Fibroblast of skin of right quadriceps (primary cell): ENCODE results near the gene ATAD3B.
"Not testable (repeated sequence)": the region's sequence is repeated elsewhere in the genome, so short reads cannot be mapped to it uniquely, and the experiment has no call there.

ENCODE experiments used
- DNase-seq: peaks from one replicate; pipeline ENCODE4 v3.0.0-alpha.2; 2013

The ATAD3B gene

DNA sequence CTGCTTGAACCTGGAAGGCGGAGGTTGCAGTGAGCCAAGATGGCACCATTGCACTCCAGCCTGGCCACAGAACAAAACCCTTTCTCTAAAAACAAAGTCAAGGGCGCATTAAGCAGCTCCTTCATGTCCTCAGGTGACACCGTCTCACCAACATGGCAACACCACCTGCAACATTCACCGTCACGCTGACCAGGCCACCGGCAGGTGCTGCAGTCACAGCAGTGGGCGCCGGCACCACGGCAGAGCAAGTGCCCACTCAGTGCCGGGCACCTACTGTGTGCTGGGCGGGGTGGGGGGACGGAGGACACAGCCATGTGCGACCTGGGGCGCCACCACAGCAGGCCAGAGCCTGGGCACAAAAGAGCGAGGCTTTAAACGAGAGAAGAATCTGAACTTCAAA lies 12.1 kb downstream of the ATAD3B start:
- DNase-seq: no peak

- DNase-seq: not testable (repeated sequence)
Measured at GRCh38 chr1:1484976-1485750, 13.6 kb downstream of the ATAD3B start.

DNA sequence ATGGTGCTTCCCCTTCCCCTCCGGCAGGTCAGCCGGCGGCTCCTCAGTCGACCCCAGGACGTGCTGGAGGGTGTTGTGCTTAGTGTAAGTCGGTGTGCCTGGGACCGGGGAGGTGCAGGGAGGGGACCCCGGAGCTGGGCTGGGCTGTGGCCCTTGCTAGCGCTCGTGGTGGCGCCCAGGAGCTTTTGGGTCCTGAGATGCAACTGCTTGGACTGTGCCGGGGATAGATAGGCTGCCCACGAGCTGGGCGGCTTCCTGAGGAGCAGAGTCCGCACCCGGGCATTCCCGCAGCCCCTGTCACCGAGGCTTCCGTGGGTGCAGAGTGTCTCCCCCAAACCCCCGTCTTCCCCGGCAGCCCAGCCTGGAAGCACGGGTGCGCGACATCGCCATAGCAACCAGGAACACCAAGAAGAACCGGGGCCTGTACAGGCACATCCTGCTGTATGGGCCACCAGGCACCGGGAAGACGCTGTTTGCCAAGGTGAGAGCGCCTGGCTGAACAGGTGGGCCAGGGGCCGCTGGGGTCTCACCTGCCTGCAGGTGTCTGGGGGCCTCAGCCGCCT lies 14.3 kb downstream of the ATAD3B start:
- not testable (repeated sequence) for DNase-seq

DNA sequence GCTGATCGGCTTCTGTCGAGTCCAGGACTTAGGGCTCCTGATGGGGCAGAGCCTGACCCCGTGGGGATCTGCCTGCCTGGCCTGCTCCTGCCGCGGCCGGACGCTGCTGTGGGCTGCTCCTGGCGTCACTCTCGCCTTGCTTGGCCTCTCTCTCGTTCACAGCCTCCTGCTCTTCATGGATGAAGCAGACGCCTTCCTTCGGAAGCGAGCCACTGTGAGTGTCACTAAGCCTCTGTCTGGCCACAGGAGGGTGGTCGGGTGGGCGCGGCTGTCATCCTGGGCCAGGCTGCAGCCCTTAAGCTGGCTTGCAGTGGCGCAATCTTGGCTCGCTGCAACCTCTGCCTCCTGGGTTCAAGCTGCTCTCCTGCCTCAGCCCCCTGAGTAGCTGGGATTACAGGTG lies 16.1 kb downstream of the ATAD3B start:
- no peak for DNase-seq

GRCh38 chr1:1489231-1489630 lies 17.7 kb downstream of the ATAD3B start:
- no peak for DNase-seq

DNA sequence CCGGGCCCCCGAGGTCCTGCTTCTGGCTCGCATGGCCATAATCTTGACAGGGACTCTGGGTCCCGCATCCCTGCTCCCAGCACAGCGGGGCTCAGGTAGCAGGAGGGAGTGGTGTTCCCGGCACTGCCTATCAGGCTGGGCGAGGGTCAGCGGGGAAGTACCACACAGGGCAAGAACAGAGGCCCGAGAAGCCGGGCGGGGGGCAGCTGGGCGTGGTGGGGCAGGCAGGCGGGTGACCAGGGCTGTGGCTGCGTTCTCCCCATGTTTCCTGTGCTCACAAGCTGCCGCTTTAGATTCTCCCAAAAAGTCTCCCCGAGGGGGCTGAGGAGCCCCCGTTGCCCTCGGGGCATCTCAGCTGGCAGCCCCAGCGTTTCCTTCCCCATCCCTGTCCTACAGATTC lies 18.3 kb downstream of the ATAD3B start:
- no peak for DNase-seq

GRCh38 chr1:1490633-1491230 lies 19.2 kb downstream of the ATAD3B start:
- DNase-seq: no peak

GRCh38 chr1:1491601-1492000 lies 20.0 kb downstream of the ATAD3B start:
- DNase-seq: no peak

- not testable (repeated sequence) for DNase-seq
Measured at GRCh38 chr1:1494311-1494710, 22.7 kb downstream of the ATAD3B start.

- DNase-seq: not testable (repeated sequence)
Measured at GRCh38 chr1:1495461-1495975, 24.0 kb downstream of the ATAD3B start.

DNA sequence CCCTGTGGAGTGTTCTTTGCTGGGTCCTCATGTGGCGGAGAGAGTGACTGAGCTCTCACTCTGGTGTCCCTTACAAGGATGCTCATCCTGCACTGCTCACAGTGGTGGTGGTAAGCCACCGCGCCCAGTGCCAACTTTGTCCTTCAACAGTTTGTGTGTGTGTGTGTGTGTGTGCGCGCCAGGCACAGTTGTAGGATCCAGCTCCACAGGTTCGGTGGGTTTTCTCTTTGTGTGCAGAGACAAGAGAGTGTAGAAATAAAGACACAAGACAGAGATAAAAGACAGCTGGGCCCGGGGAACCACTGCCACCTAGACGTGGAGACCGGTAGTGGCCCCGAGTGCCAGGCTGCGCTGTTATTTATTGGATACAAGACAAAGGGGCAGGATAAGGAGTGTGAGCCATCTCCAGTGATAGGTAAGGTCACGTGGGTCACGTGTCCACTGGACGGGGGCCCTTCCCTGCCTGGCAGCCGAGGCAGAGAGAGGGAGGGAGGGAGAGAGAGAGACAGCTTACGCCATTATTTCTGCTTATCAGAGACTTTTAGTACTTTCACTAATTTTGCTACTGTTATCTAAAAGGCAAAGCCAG lies 33.3 kb downstream of the ATAD3B start:
- DNase-seq: peak; percentile 43

DNA sequence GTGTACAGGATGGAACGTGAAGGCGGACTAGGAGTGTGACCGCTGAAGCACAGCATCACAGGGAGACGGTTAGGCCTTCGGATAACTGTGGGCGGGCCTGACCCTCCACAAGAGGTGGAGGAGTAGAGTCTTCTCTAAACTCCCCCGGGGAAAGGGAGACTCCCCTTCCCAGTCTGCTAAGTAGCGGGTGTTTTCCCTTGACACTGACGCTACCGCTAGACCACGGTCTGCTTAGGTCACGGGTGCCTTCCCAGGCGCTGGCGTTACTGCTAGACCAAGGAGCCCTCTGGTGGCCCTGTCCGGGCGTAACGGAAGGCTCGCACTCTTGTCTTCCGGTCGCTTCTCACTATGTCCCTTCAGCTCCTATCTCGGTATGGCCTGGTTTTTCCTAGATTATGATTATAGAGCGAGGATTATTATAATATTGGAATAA lies 33.8 kb downstream of the ATAD3B start:
- not testable (repeated sequence) for DNase-seq

GRCh38 chr1:1505801-1506200 lies 34.2 kb downstream of the ATAD3B start:
- DNase-seq: not testable (repeated sequence)

- DNase-seq: no peak
Measured at GRCh38 chr1:1507305-1507704, 35.7 kb downstream of the ATAD3B start.

GRCh38 chr1:1508775-1509464 lies 37.4 kb downstream of the ATAD3B start:
- not testable (repeated sequence) for DNase-seq

DNA sequence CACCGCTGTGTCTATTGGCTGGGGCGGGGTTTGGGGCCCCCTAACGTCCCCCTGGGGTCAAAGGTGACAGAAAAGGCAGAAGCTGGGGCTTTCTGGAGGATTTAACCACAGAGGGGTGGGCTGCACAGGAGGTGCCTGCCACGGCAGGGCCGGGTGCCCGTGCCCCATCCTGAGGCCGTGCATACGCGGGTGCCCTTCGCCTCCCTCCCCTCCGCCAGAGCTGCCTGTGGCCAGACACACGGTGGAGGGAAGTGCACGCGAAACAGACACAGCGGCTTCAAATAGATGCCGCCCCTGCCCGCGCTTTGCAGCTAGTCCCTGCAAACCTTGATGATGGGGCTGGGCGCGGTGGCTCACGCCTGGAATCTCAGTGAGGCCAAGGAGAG lies 37.9 kb downstream of the ATAD3B start:
- not testable (repeated sequence) for DNase-seq

DNA sequence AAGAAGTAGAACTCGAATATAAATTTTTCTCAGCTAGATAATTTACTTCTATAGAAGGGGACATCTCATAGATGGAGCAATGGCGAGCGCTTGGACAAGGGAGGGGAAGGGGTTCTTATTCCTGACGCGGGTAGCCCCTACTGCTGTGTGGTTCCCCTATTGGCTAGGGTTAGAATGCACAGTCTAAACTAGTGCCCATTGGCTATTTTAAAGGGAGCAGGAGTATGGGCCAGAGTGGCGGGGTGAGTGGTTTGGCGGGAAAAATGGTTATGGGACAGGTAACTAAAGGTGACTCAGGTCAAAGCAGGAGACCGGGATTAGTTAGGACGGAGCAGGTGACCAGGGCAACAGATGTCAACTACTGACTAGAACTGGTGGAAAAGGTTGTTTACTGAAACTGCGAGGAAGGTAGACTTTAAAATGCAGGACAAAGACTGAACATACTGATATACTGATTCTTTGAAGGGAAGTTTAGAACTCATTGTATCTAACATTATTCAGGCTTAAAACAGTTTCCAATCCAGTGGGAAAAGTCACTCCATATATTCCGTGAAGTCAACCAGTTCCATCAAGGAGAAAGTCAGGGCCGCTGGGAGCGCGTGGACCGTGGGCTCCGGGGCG lies 39.5 kb downstream of the ATAD3B start:
- DNase-seq: peak; percentile 20

DNA sequence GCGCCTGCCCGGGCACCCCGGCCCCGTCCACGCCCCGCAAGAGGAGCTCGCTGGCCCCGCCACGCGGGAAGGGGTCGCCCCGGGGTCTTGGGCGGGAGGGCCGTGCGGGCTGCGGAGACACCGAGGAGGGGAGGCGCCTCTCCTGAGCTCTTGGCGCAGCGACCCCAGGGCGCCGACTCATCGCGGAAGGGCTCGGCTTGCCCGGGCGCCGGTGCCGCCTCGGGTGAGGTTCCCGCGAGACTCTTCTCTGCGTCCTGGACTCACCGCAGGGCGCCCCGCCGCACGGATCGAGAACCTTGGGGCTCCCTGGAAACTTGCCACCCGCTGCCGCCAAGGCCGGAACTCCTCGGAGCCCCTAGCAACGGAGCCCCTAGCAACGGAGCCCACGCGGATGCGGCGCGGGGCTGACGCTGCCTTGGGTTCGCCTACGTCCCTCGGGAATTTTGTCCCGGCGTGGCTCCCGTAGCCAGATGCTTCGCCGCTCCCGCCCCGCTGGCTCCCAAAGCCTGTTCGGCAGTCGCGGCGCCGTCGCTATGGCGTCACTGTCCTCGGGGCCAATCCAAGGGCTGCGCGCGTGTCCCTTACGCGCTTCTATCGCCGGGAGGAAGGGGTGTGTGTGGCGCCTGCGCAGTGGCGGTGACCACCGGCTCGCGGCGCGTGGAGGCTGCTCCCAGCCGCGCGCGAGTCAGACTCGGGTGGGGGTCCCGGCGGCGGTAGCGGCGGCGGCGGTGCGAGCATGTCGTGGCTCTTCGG lies 40.1 kb downstream of the ATAD3B start, which contains the start of gene ATAD3A:
ATAD3A (plus strand) TSS at position 630 of the 753 bp plus-strand sequence; CDS start at position 737, 107 bp downstream.
- DNase-seq: peak; percentile 98

GRCh38 chr1:1512425-1512824 lies 40.9 kb downstream of the ATAD3B start:
- DNase-seq: not testable (repeated sequence)

DNA sequence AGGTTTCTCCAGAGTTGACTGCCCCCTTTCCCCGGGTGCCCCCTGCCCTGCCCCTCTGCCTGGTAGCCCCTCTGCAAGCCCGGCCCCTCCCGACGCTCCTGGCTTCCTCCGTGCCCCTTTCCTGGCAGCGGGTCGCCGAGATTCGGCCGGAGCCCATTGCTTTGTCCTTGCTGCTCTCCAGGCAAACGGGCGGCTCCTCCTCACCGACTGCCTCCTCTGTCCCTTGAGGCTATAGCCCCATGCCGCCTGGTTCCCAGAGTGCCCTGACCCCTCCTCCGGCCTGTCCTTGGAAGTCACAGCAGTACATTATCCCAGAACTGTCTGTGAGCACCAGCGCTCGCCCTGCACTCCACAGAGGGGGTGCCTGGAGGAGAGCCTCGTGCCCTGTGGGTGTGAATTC lies 42.1 kb downstream of the ATAD3B start:
- DNase-seq: not testable (repeated sequence)

DNA sequence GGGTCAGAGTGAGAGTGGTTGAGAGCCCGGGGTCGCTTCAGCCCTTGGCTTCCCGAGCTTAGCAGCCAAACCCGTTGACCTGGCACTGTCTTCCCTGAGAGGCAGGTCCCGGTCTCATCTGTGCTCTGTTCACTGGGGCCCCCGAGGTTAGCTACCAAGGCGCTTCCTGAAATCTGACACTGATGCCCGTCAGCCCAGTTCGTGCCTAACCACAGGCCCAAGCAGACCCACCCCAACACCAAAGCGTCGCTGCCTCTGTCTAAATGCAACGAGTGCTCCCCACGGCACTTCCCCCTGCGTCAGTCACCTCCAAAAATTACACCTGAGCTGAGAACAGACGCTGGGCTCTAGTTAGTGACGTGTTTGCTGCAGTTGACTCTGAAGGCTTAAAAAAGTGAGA lies 42.8 kb downstream of the ATAD3B start:
- DNase-seq: not testable (repeated sequence)
